Immature natural killer cell (primary cell): ENCODE measurements around the gene COIL. TPM values are rescaled to one million over a fixed set of nuclear protein-coding genes. Genes with fewer than 3 reads are reported as not detected.
A peak's percentile ranks its signal among the peaks of the same experiment; 100 is the strongest.
"Not testable (repeated sequence)": the region's sequence is repeated elsewhere in the genome, so short reads cannot be mapped to it uniquely, and the experiment has no call there.

Experiments used
- DNase-seq, 3 donors: peaks; one replicate each; pipeline ENCODE4 v3.0.0; 2022; ENCODE audit warnings: mixed read lengths in 1 of 3
- H3K27ac Mint-ChIP-seq, 6 donors: one replicate each; pipeline ENCODE4 v1.8.0; 2020; ENCODE audit warnings: mixed read lengths in 6 of 6, mild to moderate bottlenecking in 5 of 6, inconsistent platforms in 4 of 6, moderate library complexity in 3 of 6
- H3K27me3 Mint-ChIP-seq, 3 donors: one replicate each; pipeline ENCODE4 v1.8.0; 2020 to 2021; ENCODE audit warnings: low read depth in 3 of 3, mild to moderate bottlenecking in 3 of 3, mixed read lengths in 3 of 3, moderate library complexity in 3 of 3, inconsistent platforms in 1 of 3
- H3K36me3 Mint-ChIP-seq, 3 donors: one replicate each; pipeline ENCODE4 v1.8.0; 2020; ENCODE audit warnings: mixed read lengths in 3 of 3, inconsistent platforms in 2 of 3, mild to moderate bottlenecking in 2 of 3
- H3K4me1 Mint-ChIP-seq, 2 donors: one replicate each; pipeline ENCODE4 v1.8.0; 2020; ENCODE audit warnings: inconsistent platforms in 2 of 2, mild to moderate bottlenecking in 2 of 2, mixed read lengths in 2 of 2, moderate library complexity in 1 of 2
- H3K4me3 Mint-ChIP-seq, 5 donors: one replicate each; pipeline ENCODE4 v1.8.0; 2020; ENCODE audit warnings: mild to moderate bottlenecking in 5 of 5, mixed read lengths in 5 of 5, inconsistent platforms in 3 of 5, moderate library complexity in 3 of 5
- H3K9me3 Mint-ChIP-seq, 6 donors: one replicate each; pipeline ENCODE4 v1.8.0; 2020; ENCODE audit warnings: mild to moderate bottlenecking in 6 of 6, mixed read lengths in 6 of 6, inconsistent platforms in 4 of 6, moderate library complexity in 3 of 6
- polyA plus RNA-seq, 3 donors: library from polyadenylated mRNA; unstranded; fragments of 300-500 nt; fragmentation: Illumina TruSeq; gene quantifications; one replicate each; pipeline ENCODE4 v1.2.3, GENCODE V29; 2021

Gene COIL
- polyA plus RNA-seq, 3 donors from 2014 or later: 7.3 to 12.5 (median 9.8) TPM

- peaks cover 0 to 3% (median 0%) of the 10 kb centered on the region in 6 donors for H3K9me3 Mint-ChIP-seq
- no peak for DNase-seq
- H3K4me3 Mint-ChIP-seq: no peak overlapping the region
- peaks cover 22 to 56% (median 35%) of the 10 kb centered on the region in 3 donors for H3K36me3 Mint-ChIP-seq
- H3K4me1 Mint-ChIP-seq: no peaks in the 10 kb centered on the region
- H3K27ac Mint-ChIP-seq: no peak overlapping the region
- H3K27me3 Mint-ChIP-seq: peaks cover 0 to 2% (median 0%) of the 10 kb centered on the region in 3 donors
These were observed 28.2 kb upstream of the COIL start for GRCh38 chr17:56988901-56989572.

- peaks cover 0 to 3% (median 0%) of the 10 kb centered on the region in 6 donors for H3K9me3 Mint-ChIP-seq
- H3K4me3 Mint-ChIP-seq: no peak overlapping the region
- DNase-seq: no peak
- no peak overlapping the region for H3K27ac Mint-ChIP-seq
- H3K36me3 Mint-ChIP-seq: peaks cover 22 to 52% (median 35%) of the 10 kb centered on the region in 3 donors
- H3K27me3 Mint-ChIP-seq: peaks cover 0 to 2% (median 0%) of the 10 kb centered on the region in 3 donors
- no peaks in the 10 kb centered on the region for H3K4me1 Mint-ChIP-seq
These were observed 26.5 kb upstream of the COIL start for GRCh38 chr17:56987283-56987834.

- H3K36me3 Mint-ChIP-seq: peaks cover 18 to 47% (median 24%) of the 10 kb centered on the region in 3 donors
- no peak overlapping the region for H3K4me3 Mint-ChIP-seq
- H3K27me3 Mint-ChIP-seq: peaks cover 0 to 4% (median 0%) of the 10 kb centered on the region in 3 donors
- DNase-seq: no peak
- H3K27ac Mint-ChIP-seq: no peak overlapping the region
- H3K4me1 Mint-ChIP-seq: no peaks in the 10 kb centered on the region
- H3K9me3 Mint-ChIP-seq: peaks cover 0 to 3% (median 0%) of the 10 kb centered on the region in 6 donors
These were observed 24.7 kb upstream of the COIL start for GRCh38 chr17:56985371-56986162.

- H3K27ac Mint-ChIP-seq: no peak overlapping the region
- no peak overlapping the region for H3K4me3 Mint-ChIP-seq
- peaks cover 8 to 11% of the 10 kb centered on the region in 2 donors for H3K4me1 Mint-ChIP-seq
- peaks cover 13 to 41% (median 18%) of the 10 kb centered on the region in 3 donors for H3K36me3 Mint-ChIP-seq
- DNase-seq: no peak
- peaks cover 2 to 9% (median 5%) of the 10 kb centered on the region in 3 donors for H3K27me3 Mint-ChIP-seq
- H3K9me3 Mint-ChIP-seq: peaks cover 0 to 3% (median 0%) of the 10 kb centered on the region in 6 donors
These were observed 22.5 kb upstream of the COIL start for GRCh38 chr17:56983366-56983765.

GRCh38 chr17:56982312-56982711, 21.5 kb upstream of the COIL start:
- DNase-seq: no peak
- Mint-ChIP-seq H3K36me3 (peaks cover 3 to 32% (median 11%) of the 10 kb centered on the region in 3 donors), H3K4me3 (no peak overlapping the region)

GRCh38 chr17:56980526-56980925, 19.7 kb upstream of the COIL start:
- H3K4me3 Mint-ChIP-seq, DNase-seq, H3K27ac Mint-ChIP-seq, H3K9me3 Mint-ChIP-seq: not testable (repeated sequence)
- peaks cover 15 to 27% of the 10 kb centered on the region in 2 donors for H3K4me1 Mint-ChIP-seq
- peaks cover 5 to 13% (median 5%) of the 10 kb centered on the region in 3 donors for H3K27me3 Mint-ChIP-seq
- H3K36me3 Mint-ChIP-seq: peaks cover 0 to 19% (median 5%) of the 10 kb centered on the region in 3 donors

More at GRCh38 chr17:56982312-56982711, 21.5 kb upstream of the COIL start:
- Mint-ChIP-seq H3K4me1 (peaks cover 13 to 22% of the 10 kb centered on the region in 2 donors), H3K27me3 (peaks cover 5 to 13% (median 5%) of the 10 kb centered on the region in 3 donors), H3K27ac (no peak overlapping the region), H3K9me3 (peaks cover 0 to 3% (median 0%) of the 10 kb centered on the region in 6 donors)

DNA sequence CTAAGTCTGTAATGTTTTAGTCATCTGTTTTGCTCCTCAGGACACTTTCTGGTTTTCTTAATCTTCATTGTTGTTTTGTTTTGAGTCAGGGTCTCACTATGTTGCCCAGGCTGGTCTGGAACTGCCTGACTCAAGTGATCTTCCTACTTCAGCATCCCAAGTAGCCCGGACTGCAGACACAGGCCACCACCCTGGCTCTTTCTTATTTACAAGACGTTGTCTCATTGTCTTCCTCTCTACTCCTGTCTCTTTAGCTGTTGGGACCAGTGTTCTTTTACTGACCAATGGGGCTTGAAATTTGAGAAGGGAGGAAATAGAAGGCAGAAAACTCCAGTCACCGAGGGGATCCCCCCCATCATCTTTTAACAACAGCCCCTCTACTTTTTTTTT, 18.2 kb upstream of the COIL start:
- DNase-seq: no peak
- peaks cover 15 to 27% of the 10 kb centered on the region in 2 donors for H3K4me1 Mint-ChIP-seq
- peaks cover 0 to 7% (median 0%) of the 10 kb centered on the region in 3 donors for H3K36me3 Mint-ChIP-seq
- H3K27ac Mint-ChIP-seq: peak overlapping the region in 5 of 6 donors; percentile 38 to 86 (median 73)
- peak overlapping the region; percentile 88 to 94 (median 91) for H3K4me3 Mint-ChIP-seq
- peaks cover 5 to 13% (median 5%) of the 10 kb centered on the region in 3 donors for H3K27me3 Mint-ChIP-seq
- no peaks in the 10 kb centered on the region for H3K9me3 Mint-ChIP-seq

- Mint-ChIP-seq H3K36me3 (peaks cover 0 to 5% (median 0%) of the 10 kb centered on the region in 3 donors), H3K9me3 (no peaks in the 10 kb centered on the region), H3K4me3 (peak overlapping the region; percentile 88 to 94 (median 91)), H3K27me3 (peaks cover 5 to 13% (median 5%) of the 10 kb centered on the region in 3 donors), H3K27ac (peak overlapping the region; percentile 50 to 86 (median 74)), H3K4me1 (peaks cover 15 to 27% of the 10 kb centered on the region in 2 donors)
- no peak for DNase-seq
These were observed 17.7 kb upstream of the COIL start for GRCh38 chr17:56978441-56979090.

GRCh38 chr17:56977673-56978395, 17.0 kb upstream of the COIL start, which contains the start of gene SCPEP1:
SCPEP1 (plus strand) TSS chr17:56978131; CDS start chr17:56978160, 29 bp downstream.
- peak; percentile 72 to 79 (median 79) for DNase-seq
- Mint-ChIP-seq H3K27ac (peak within 1 kb of the TSS; percentile 73 to 86 (median 78)), H3K9me3 (no peaks in the 10 kb centered on the region), H3K4me3 (peak within 1 kb of the TSS; percentile 88 to 94 (median 91)), H3K36me3 (peaks cover 0 to 5% (median 0%) of the 10 kb centered on the region in 3 donors), H3K4me1 (peaks cover 15 to 27% of the 10 kb centered on the region in 2 donors), H3K27me3 (peaks cover 5 to 13% (median 5%) of the 10 kb centered on the region in 3 donors)

DNA sequence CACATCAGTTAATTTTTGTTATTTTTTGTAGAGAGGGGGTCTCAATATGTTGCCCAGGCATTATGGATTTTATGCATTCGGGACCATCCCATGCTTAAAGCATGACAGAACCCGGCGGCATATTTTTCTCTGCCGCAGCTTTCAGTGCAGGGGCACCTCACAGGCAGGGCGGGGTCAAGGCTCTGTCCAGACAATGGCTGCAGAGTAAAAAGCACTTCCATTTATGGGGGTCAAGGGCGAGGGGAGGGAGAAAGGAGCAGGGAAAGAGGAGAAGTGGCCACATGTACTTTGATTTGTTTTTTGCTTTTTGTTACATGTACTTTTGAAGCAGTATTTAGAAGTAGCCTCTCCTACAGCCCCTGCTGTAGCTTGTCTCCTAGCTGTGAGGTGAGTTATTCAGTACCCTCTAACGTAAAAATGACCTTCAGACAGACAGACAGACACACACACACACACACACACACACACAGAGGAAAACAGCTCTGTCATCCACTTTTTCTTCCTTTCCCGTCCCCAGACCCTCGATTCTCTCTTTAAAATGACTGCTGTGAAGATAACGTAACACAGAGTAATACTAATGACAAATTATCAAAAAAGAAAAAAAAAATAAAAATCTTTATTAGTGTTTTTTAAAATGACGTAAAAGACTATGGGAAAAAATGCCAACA, 16.2 kb upstream of the COIL start:
- H3K27me3 Mint-ChIP-seq: peaks cover 5 to 12% (median 5%) of the 10 kb centered on the region in 3 donors
- DNase-seq: no peak
- H3K4me1 Mint-ChIP-seq: peaks cover 15 to 27% of the 10 kb centered on the region in 2 donors
- no peaks in the 10 kb centered on the region for H3K9me3 Mint-ChIP-seq
- H3K4me3 Mint-ChIP-seq: peak overlapping the region; percentile 31 to 92 (median 74)
- H3K36me3 Mint-ChIP-seq: peaks cover 0 to 3% (median 0%) of the 10 kb centered on the region in 3 donors
- peak overlapping the region in 2 of 6 donors; percentile 26 to 74 for H3K27ac Mint-ChIP-seq

DNA sequence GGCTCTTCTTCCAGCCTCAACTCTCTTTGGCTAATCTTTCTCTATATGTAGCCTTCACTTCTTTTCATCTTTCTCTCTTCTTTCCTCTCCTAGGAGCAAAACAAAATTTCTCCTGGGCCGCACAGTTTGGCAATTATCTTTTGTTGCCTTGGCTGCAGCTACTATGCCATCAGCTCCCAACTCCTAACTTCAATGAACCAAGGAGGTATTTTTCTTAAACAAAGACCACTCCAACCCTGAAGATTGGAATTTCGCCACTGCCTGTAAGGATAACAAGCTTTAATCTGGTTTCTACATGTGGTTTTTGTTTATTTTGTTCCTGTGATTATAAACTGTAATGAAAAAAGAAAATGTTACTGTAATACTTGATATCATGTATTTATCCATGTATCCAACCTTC, 14.8 kb upstream of the COIL start:
- H3K36me3 Mint-ChIP-seq: no peaks in the 10 kb centered on the region
- no peak overlapping the region for H3K4me3 Mint-ChIP-seq
- peaks cover 15 to 27% of the 10 kb centered on the region in 2 donors for H3K4me1 Mint-ChIP-seq

GRCh38 chr17:56974055-56974454, 13.2 kb upstream of the COIL start:
- peaks cover 5 to 10% (median 6%) of the 10 kb centered on the region in 3 donors for H3K27me3 Mint-ChIP-seq
- peaks cover 14 to 23% of the 10 kb centered on the region in 2 donors for H3K4me1 Mint-ChIP-seq
- no peaks in the 10 kb centered on the region for H3K9me3 Mint-ChIP-seq
- no peak for DNase-seq
- no peaks in the 10 kb centered on the region for H3K36me3 Mint-ChIP-seq
- H3K4me3 Mint-ChIP-seq: no peak overlapping the region
- no peak overlapping the region for H3K27ac Mint-ChIP-seq

More for the DNA sequence above, 14.8 kb upstream of the COIL start:
- H3K9me3 Mint-ChIP-seq: no peaks in the 10 kb centered on the region
- peaks cover 5 to 9% (median 5%) of the 10 kb centered on the region in 3 donors for H3K27me3 Mint-ChIP-seq
- no peak for DNase-seq
- no peak overlapping the region for H3K27ac Mint-ChIP-seq
